Fibroblast of upper back skin (primary cell): ENCODE measurements around the gene COL20A1.

Source experiments
- DNase-seq: peaks from one replicate; pipeline ENCODE4 v3.0.0-alpha.2; 2013

COL20A1 gene

GRCh38 chr20:63310265-63310991 is 17.4 kb downstream of the COL20A1 start:
- peak; percentile 7 for DNase-seq

- DNase-seq: no peak
These were observed 18.3 kb downstream of the COL20A1 start for GRCh38 chr20:63311186-63311832.

DNA sequence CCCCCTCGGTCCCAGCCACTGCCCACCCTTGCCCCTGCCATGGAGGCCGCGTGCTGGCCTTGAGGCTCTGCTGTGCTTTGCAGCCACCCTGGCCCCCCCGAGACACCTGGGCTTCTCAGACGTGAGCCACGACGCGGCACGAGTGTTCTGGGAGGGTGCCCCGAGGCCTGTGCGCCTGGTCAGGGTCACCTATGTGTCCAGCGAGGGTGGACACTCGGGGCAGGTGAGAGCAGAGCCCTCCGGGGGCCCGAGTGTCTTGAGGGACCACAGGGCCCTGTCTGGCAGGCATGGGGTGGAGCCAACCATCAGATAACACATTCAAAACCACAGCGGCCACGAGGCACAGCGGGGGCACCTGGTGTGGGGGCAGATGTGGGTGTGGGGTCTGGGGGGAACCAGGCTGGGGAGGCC is 18.9 kb downstream of the COL20A1 start:
- no peak for DNase-seq

DNA sequence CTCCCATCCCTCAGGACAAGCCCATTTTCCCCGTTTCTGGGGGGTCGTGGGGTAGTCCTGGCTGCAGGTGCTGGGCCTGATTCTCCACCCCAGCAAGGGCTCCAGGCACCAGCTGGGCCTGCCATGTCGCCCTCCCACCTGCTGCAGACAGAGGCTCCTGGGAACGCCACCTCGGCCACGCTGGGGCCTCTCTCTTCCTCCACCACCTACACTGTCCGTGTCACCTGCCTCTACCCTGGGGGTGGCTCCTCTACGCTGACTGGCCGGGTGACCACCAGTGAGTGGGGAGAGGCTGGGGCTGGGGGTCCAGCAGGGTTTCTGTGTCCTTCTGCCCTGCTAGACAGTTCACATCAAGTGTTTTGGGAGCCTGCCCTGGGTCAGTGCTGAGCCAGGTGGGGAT is 19.3 kb downstream of the COL20A1 start:
- no peak for DNase-seq

DNA sequence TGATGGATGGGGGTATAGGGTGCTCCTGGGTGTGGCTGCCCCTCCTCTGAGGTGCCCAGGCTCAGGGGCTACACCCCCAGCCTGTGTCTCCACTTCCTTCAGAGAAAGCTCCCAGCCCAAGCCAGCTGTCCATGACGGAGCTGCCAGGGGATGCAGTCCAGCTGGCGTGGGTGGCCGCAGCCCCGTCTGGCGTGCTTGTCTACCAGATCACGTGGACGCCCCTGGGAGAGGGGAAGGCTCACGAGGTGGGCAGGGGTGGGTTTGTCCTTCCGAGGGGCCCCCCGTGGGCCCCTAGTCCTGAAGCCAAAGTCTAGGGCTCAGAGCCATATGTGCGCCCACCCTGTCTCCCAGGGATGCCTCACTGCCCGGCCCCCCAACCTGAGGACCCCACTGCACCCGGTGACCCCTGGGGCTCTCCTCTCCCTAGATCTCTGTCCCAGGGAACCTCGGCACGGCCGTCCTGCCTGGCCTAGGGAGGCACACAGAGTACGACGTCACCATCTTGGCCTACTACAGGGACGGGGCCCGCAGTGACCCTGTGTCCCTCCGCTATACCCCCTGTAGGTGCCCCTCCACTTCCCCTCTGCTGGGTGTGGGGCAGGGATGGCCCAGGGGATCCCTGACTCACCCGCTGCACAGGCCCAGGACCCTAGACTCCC is 19.8 kb downstream of the COL20A1 start:
- no peak for DNase-seq

GRCh38 chr20:63313349-63314014 is 20.5 kb downstream of the COL20A1 start:
- no peak for DNase-seq

DNA sequence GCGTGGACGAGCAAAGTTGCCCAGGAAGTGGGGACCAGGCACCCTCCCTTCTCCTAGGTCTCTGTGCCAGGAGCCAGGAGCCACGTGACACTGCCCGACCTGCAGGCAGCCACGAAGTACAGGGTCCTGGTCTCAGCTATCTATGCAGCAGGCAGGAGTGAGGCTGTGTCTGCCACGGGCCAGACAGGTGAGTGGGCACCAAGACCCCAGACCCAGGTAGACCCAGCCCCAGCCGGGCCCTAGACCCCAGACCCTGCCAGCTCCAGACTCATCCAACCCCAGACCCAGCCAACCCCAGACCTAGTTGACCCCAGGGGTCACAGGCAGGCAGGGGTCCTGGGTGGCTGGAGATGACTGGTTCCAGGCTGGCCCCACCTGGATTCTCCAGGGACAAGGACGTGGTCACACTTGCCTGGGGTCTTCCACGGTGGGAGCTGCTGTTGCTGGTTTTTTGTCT is 21.1 kb downstream of the COL20A1 start:
- DNase-seq: no peak

GRCh38 chr20:63314566-63315239 is 21.7 kb downstream of the COL20A1 start:
- no peak for DNase-seq

- DNase-seq: no peak
These were observed 22.3 kb downstream of the COL20A1 start for GRCh38 chr20:63315240-63315689.

DNA sequence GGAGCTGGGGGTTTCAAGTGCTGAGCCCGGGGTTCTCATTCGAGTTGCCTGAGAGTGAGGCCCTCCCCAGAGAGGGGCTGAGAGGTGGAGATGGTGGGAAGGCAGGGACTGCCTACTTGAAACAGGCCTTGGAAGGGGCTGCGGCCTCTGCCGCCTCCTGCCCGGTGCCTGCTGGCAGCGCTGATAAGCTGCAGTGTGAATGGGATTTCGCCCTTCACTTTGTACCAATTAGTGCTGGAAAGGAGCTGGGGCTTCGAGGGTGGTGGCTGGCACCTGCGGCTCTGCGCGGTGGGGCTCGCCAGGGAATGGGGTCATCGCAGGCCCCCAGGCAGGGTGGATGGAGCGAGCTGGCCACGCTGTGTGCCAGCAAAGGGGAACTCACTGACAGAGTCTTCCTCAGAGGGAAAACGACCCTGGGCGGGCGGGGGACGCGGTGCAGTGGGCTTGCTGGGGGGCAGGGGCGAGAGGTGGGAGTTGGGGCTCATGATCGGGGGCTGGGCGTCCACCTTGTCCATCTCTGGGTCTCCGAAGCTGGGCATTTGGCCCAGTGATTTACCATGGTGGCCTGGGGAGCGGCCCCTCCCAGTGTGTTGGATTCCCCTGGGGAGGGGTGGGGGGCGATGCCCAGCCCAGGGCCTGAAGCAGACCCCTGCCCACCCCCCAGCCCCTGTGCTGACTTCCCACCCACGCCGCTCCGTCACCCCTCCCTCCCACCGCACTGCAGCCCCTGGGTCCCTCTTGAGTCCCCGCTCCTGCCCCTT is 22.9 kb downstream of the COL20A1 start:
- DNase-seq: no peak

DNA sequence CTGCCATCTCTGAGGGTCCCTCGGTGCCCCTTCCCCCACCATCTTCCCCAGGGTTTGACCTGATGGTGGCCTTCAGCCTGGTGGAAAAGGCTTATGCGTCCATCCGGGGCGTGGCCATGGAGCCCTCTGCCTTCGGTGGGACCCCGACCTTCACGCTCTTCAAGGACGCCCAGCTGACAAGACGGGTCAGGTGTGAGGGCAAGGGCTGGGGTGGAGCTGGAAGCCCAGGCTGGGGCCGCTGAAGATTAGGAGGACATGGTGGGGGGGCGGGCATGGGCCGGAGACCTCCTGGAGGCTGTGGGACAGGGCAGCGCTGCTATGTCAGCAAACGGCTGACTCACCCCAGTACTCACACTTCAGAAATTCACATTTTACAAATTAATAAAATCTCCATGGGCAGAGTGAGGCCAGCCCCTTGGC is 23.5 kb downstream of the COL20A1 start:
- DNase-seq: no peak

DNA sequence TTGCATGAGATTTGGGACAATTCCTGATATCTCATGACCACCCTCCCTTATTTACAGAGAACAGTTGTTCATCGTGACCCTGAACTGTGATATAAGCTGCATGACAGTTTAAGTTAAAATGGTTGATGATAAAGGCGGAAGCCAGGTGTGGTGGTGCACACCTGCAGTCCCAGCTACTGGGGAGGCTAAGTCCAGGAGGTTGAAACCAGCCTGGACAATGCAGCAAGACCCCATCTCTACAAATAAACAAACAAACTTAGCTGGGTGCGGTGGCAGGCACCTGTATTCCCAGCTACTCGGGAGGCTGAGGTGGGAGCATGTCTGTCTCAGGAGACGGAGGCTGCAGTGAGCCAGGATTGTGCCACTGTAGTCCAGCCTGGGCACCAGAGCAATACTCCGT is 24.1 kb downstream of the COL20A1 start:
- no peak for DNase-seq

GRCh38 chr20:63317601-63318291 is 24.8 kb downstream of the COL20A1 start:
- no peak for DNase-seq

GRCh38 chr20:63318391-63319163 is 25.6 kb downstream of the COL20A1 start:
- no peak for DNase-seq

- no peak for DNase-seq
These were observed 26.4 kb downstream of the COL20A1 start for GRCh38 chr20:63319164-63320040.

- DNase-seq: no peak
These were observed 27.1 kb downstream of the COL20A1 start for GRCh38 chr20:63320041-63320511.

DNA sequence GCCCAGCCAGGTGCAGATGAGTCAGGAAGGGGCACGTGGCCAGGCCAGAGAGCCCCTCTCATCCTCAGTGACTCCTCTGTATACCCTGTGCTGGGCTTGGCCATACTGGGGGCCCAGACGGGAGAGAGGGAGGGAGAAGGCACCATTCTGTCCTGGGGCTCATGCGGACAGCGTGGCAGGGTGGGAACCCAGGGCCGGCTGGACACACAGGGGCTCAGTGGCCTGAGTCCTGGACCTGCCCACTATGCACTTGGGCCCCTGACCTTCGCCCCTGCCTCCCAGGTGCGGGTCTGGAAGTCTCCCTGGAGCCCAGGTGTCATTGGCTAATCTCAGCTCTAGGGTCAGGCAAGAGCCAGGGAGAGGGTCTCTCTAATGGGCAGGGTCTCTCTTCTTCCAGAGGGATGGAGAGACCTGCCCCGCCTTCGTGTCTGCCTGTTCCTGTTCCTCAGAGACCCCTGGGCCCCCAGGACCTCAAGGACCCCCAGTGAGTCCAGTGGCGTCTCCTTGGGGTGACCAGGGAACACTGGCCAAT is 27.7 kb downstream of the COL20A1 start:
- no peak for DNase-seq

- peak; percentile 23 for DNase-seq
These were observed 28.3 kb downstream of the COL20A1 start for GRCh38 chr20:63321148-63321831.
